ENCODE results near the gene OR7C1.
"Not testable (repeated sequence)": the region's sequence is repeated elsewhere in the genome, so short reads cannot be mapped to it uniquely, and the experiment has no call there.

Gene OR7C1

GRCh38 chr19:14783410-14783998, 51.5 kb downstream of the OR7C1 start:
- not testable (repeated sequence) for DNase-seq

DNA sequence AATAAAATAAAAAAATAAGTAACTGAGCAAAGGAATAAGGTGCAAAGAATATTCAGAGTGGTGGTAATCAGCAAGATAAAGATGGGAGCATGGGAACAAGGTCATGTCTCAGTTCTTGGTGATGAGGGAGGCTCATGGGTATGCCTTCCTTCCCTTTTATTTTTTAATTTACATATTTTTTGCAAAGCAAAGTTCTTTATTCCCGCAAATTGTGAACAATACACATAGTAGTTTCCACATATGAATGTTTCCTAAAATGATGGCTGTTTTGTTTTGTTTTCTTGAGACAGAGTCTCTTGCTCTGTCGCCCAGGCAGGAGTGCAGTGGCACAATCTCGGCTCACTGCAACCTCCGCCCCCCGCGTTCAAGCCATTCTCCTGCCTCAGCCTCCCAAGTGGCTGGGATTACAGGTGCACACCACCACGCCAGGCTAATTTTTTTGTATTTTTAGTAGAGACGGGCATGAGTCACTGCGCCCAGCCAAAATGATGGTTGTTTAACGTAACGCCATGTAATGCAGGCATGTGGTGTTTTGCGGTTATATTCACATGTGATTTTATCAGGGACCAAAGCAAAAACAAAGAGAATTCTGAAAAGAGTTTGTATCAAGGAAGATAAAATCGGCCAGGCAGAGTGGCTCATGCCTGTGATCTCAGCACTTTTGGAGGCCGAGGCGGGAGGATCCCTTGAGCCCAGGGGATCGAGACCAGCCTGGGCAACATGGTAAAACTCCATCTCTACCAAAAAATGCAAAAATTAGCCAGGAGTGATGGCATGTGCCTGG, 52.2 kb downstream of the OR7C1 start:
- no peak for DNase-seq

DNA sequence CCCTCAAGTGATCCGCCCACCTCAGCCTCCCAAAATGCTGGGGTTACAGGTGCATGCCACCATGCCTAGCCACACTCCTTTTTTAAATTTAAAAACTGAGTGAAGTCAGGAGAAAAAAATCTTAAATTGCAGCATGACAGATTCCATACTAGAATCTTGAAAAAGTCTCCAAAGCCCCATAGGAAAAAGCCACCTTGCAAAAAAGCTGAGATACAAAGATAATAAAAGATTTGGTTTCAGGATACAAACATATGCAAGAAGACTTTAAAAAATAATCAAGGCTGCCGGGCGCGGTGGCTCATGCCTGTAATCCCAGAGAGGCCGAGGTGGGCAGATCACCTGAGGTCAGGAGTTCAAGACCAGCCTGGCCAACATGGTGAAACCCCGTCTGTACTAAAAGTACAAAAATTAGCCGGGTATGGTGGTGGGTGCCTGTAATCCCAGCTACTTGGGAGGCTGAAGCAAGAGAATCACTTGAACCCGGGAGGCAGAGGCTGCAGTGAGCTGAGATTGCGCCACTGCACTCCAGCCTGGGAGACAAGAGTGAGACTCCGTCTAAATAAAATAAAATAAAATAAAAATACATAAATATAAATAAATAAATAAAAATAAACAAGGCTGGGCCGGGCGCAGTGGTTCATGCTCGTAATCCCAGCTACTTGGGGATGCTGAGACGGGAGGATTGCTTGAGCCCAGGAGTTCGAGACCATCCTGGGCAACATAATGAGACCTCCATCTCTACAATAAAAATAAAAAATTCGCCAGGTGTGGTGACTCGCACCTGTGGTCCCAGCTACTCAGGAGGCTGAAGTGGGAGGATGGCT, 53.1 kb downstream of the OR7C1 start:
- DNase-seq: not testable (repeated sequence)

- not testable (repeated sequence) for DNase-seq
These were observed 54.3 kb downstream of the OR7C1 start for GRCh38 chr19:14780622-14781225.

DNA sequence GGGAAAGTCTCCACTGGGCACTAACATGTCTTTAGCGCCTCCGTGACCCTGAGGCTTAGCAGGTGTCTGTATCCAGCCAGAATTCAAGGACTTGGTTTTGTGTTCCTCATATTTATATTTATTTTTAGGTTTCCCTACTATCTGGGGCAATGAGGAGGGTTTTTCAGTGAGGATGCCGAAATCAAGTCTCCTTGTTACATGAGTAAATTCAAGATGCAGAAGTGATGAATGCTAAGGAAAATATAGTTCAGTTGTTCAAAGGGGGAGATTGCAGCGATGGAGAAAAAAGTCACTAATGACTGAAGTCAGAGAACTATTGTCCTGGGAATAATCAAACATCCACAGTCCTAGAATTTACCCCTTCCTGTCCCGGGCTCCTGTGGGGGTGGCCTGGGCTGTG, 55.8 kb downstream of the OR7C1 start:
- no peak for DNase-seq

DNA sequence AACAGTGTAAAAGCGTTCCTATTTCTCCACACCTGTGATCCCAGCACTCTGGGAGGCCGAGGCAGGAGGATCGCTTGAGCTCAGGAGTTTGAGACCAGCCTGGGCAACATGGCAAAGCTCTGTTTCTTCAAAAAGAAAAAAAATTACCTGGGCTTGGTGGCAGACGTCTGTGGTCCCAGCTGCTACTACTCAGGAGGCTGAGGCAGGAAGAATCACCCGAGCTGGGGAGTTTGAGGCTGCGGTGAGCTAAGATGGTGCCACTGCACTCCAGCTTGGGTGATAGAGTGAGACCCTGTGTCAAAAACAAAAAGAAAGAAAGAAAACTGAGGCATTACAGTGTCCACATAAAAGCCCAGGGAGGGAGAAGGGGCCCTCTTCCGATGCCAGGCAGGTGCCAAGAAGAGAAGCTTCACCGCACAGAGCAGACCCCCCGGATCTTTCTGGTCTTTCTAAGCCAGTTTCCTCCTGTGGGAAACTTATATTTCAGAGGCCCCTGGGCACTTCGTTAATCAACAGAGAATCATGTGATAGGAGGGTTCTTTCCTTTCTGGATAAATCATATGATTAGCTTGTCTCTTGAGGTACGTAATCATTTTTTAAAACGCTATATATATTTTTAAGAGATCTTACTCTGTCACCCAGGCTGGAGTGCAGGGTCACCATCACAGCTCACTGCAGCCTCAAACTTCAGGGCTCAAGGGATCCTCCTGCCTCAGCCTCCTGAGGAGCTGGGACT, 56.7 kb downstream of the OR7C1 start, which contains the start of gene ADGRE2:
ADGRE2 (minus strand) TSS at position 451 of the 736 bp plus-strand sequence. CDS start 1,804 bp downstream, outside the sequence.
- not testable (repeated sequence) for DNase-seq

DNA sequence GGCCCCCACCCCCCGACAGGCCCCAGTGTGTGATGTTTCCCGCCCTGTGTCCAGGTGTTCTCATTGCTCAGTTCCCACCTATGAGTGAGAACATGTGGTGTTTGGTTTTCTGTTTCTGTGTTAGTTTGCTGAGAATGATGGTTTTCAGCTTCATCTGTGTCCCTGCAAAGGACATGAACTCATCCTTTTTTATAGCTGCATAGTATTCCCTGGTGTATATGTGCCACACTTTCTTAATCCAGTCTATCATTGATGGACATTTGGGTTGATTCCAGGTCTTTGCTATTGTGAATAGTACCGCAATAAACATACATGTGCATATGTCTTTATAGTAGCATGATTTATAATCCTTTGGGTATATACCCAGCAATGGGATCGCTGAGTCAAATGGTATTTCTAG, 57.3 kb downstream of the OR7C1 start:
- not testable (repeated sequence) for DNase-seq

GRCh38 chr19:14775869-14776586, 59.0 kb downstream of the OR7C1 start:
- DNase-seq: no peak

GRCh38 chr19:14775326-14775725, 59.7 kb downstream of the OR7C1 start:
- DNase-seq: not testable (repeated sequence)

DNA sequence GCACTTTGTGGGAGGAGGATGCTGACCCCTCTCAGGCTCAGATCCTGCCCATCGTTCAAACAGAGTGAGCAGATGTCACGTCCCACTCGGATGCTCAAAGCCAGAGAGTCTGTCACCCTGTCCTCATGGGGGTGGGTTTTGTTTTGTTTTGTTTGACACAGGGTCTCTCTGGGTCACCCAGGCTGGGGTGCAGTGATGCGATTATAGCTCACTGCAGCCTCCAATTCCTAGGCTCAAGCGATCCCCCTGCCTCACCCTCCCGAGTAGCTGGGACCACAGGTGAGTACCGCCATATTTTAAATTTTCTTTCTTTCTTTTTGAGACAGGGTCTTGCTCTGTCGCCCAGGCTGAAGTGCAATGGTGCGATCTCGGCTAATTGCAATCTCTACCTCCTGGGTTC, 60.6 kb downstream of the OR7C1 start:
- no peak for DNase-seq

DNA sequence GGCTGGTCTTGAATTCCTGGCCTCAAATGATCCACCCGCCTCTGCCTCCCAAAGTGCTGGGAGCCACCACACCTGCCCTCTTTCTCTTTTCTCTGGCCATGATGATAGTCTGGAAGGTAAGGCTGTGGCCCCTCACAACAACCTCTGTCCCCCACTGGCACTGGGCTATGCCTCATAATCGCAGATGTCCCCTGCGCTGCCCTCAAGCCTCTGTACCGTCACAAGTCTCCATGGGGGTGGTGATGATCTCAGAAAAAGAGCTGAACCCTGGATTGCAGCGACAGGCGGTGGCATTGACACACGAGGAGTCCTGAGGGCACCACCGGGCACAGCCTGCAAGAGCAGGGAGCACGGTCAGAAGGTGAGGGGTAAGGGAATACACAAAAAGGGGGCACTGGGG, 61.3 kb downstream of the OR7C1 start:
- not testable (repeated sequence) for DNase-seq

- DNase-seq: no peak
These were observed 62.0 kb downstream of the OR7C1 start for GRCh38 chr19:14772995-14773394.

GRCh38 chr19:14772467-14772866, 62.5 kb downstream of the OR7C1 start:
- DNase-seq: no peak

DNA sequence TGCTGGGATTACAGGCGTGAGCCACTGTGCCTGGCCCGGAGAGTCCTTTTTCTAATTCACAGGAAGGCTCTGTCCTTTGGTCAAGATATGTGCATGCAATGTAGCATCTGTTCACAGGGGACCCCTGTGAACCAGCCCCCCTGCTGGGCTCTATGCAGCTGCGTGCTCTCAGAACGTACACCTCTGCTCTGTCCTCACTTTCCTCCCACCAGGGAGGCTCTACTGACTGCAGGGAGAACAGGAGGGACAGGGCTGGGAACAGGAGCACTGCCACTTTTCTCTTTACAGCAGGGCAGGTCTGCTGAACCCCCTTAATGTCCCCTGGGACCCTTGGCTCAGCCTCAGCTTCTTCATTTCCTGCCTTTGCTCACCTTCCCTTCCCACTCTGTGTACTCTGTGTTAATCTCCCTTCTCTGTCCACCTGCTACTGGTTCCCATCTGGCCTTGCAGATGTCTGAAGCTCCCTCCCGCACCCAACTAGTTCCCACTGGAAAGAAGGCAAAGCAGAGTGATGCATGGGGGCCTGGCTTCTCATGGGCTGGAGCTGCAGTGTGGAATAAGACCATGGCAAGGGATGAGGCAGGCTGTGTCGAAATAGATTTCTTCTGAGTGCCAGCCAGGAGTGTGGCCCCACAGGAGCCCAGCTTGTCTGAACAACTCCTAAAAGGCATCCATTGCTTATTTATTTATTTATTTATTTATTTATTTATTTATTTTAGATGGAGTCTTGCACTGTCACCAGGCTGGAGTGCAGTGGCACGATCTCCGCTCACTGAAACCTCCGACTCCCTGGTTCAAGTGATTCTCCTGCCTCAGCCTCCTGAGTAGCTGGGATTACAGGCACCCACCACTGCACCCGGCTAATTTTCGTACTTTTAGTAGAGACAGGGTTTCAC, 63.8 kb downstream of the OR7C1 start:
- no peak for DNase-seq

- no peak for DNase-seq
These were observed 64.8 kb downstream of the OR7C1 start for GRCh38 chr19:14770136-14770535.

DNA sequence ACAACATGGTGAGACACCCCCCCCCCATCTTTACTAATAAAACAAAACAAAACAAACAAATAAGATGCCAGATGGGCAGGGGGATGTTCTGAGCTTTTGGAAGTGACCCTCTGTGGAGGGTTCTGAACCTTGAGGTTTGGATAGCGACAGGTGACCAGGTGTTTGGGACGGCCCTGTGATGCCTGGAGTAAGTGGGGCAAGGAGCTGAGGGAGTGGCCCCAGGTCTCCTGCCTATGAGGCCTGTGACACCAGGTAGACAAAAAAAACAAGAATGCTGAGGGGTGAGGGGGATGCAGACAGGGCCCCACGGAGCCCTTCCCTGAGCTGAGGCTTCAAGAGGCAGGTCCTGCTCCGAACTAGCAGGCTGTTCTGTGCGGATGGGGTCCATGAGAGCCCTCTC, 65.8 kb downstream of the OR7C1 start:
- no peak for DNase-seq

- DNase-seq: no peak
These were observed 67.0 kb downstream of the OR7C1 start for GRCh38 chr19:14768001-14768400.

DNA sequence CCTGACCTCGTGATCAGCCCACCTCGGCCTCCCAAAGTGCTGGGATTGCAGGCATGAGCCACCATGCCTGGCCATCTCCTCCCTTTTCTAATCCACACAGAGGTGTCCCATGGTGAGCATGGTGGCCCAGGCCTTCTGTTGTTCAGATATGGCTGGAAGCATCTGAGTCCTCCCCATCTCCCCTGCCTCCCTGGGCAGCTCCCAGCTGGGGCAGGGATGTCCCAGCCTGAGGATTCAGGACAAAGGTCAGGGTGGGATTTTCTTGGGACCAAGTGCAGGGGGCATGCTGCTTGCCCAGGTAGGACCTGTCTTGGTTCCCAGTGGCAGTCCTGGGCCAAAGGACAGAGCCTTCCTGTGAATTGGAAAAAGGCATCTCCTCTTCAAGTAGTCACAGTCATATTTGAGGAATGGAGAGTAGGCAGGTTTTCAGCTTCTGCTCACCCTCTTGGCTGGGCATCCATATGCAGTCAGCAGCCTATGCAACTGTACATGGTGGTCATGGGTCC, 67.5 kb downstream of the OR7C1 start:
- no peak for DNase-seq

GRCh38 chr19:14765841-14766240, 69.1 kb downstream of the OR7C1 start:
- DNase-seq: not testable (repeated sequence)

- DNase-seq: not testable (repeated sequence)
These were observed 69.6 kb downstream of the OR7C1 start for GRCh38 chr19:14765403-14765802.
